ENCODE results near the gene ZNF793.

The ZNF793 gene

GRCh38 chr19:37470216-37470615, 36.5 kb upstream of the ZNF793 start:
- Histone ChIP-seq H3K36me3 (ENCODE audit: control insufficient read depth in 4 of 4, insufficient read depth in 4 of 4, low read length in 3 of 4) (peaks cover 2 to 31% (median 11%) of the 10 kb centered on the region in 4 experiments), H3K27ac (ENCODE audit: insufficient read depth in 1 of 2, low read depth in 1 of 2, low read length in 2 of 2, poor library complexity in 1 of 2, severe bottlenecking in 2 of 2) (no peak overlapping the region), H3K4me1 (ENCODE audit: control extremely low read depth in 1 of 4, control insufficient read depth in 4 of 4, insufficient read depth in 4 of 4, low read length in 3 of 4) (peaks cover 5 to 31% (median 23%) of the 10 kb centered on the region in 4 experiments), H3K4me3 (ENCODE audit: control insufficient read depth in 1 of 7, extremely low read depth in 1 of 7, insufficient read depth in 4 of 7, low read depth in 2 of 7, low read length in 6 of 7) (peak overlapping the region in 5 of 7 experiments; percentile 82 to 95 (median 89)), H3K27me3 (replicated peaks in 2 of 5; ENCODE audit: control insufficient read depth in 4 of 5, insufficient read depth in 5 of 5, low read length in 4 of 5) (no peaks in the 10 kb centered on the region), H3K9me3 (ENCODE audit: control extremely low read depth in 1 of 5, control insufficient read depth in 4 of 5, insufficient read depth in 2 of 5, low read depth in 1 of 5, low read length in 4 of 5) (peaks cover 1 to 32% (median 21%) of the 10 kb centered on the region in 5 experiments)
- DNase-seq, result no peak
- ChIA-PET CTCF (interaction anchor here (0.6 kb wide), 1 partner anchor 23 kb away, joined by 3 read pairs; no protein-coding TSS in a partner anchor), POLR2A (no interaction called here)
- 89% methylated on average over 3 of the region's 4 CpGs for WGBS (ENCODE audit: insufficient coverage)

GRCh38 chr19:37472165-37472564, 34.6 kb upstream of the ZNF793 start:
- H3K4me1 ChIP-seq (ENCODE audit: control extremely low read depth in 1 of 4, control insufficient read depth in 4 of 4, insufficient read depth in 4 of 4, low read length in 3 of 4), result peaks cover 5 to 23% (median 17%) of the 10 kb centered on the region in 4 experiments
- no peaks in the 10 kb centered on the region for H3K27me3 ChIP-seq (replicated peaks in 2 of 5; ENCODE audit: control insufficient read depth in 4 of 5, insufficient read depth in 5 of 5, low read length in 4 of 5)
- CTCF ChIA-PET, result no interaction called here
- H3K27ac ChIP-seq (ENCODE audit: insufficient read depth in 1 of 2, low read depth in 1 of 2, low read length in 2 of 2, poor library complexity in 1 of 2, severe bottlenecking in 2 of 2), result no peak overlapping the region
- WGBS (ENCODE audit: insufficient coverage), result 98% methylated on average over 4 of the region's 9 CpGs
- no peak overlapping the region for H3K4me3 ChIP-seq (ENCODE audit: control insufficient read depth in 1 of 7, extremely low read depth in 1 of 7, insufficient read depth in 4 of 7, low read depth in 2 of 7, low read length in 6 of 7)
- POLR2A ChIA-PET, result interaction anchor here (0.7 kb wide), 1 partner anchor 183 kb away, joined by 5 read pairs; the partner anchor contains the start of gene ZFP30
- H3K36me3 ChIP-seq (ENCODE audit: control insufficient read depth in 4 of 4, insufficient read depth in 4 of 4, low read length in 3 of 4), result peaks cover 14 to 50% (median 26%) of the 10 kb centered on the region in 4 experiments
- H3K9me3 ChIP-seq (ENCODE audit: control extremely low read depth in 1 of 5, control insufficient read depth in 4 of 5, insufficient read depth in 2 of 5, low read depth in 1 of 5, low read length in 4 of 5), result peaks cover 1 to 50% (median 33%) of the 10 kb centered on the region in 5 experiments
- no peak for DNase-seq

- POLR2A ChIA-PET, result no interaction called here
- no peaks in the 10 kb centered on the region for H3K4me1 ChIP-seq (ENCODE audit: control extremely low read depth in 1 of 4, control insufficient read depth in 4 of 4, insufficient read depth in 4 of 4, low read length in 3 of 4)
- no peak overlapping the region for H3K27ac ChIP-seq (ENCODE audit: insufficient read depth in 1 of 2, low read depth in 1 of 2, low read length in 2 of 2, poor library complexity in 1 of 2, severe bottlenecking in 2 of 2)
- H3K27me3 ChIP-seq (replicated peaks in 2 of 5; ENCODE audit: control insufficient read depth in 4 of 5, insufficient read depth in 5 of 5, low read length in 4 of 5), result no peaks in the 10 kb centered on the region
- no peak overlapping the region for H3K4me3 ChIP-seq (ENCODE audit: control insufficient read depth in 1 of 7, extremely low read depth in 1 of 7, insufficient read depth in 4 of 7, low read depth in 2 of 7, low read length in 6 of 7)
- 100% methylated on average over 4 of the region's 8 CpGs for WGBS (ENCODE audit: insufficient coverage)
- peaks cover 32 to 85% (median 52%) of the 10 kb centered on the region in 5 experiments for H3K9me3 ChIP-seq (ENCODE audit: control extremely low read depth in 1 of 5, control insufficient read depth in 4 of 5, insufficient read depth in 2 of 5, low read depth in 1 of 5, low read length in 4 of 5)
- CTCF ChIA-PET, result no interaction called here
- H3K36me3 ChIP-seq (ENCODE audit: control insufficient read depth in 4 of 4, insufficient read depth in 4 of 4, low read length in 3 of 4), result peaks cover 17 to 55% (median 31%) of the 10 kb centered on the region in 4 experiments
- no peak for DNase-seq
These were observed 22.2 kb upstream of the ZNF793 start for GRCh38 chr19:37484406-37485168.

GRCh38 chr19:37492213-37492612, 14.5 kb upstream of the ZNF793 start:
- WGBS (ENCODE audit: insufficient coverage), result no CpG with 5 or more reads among the region's 3 CpGs
- H3K9me3 ChIP-seq (ENCODE audit: control extremely low read depth in 1 of 5, control insufficient read depth in 4 of 5, insufficient read depth in 2 of 5, low read depth in 1 of 5, low read length in 4 of 5), result peaks cover 16 to 48% (median 18%) of the 10 kb centered on the region in 5 experiments
- POLR2A ChIA-PET, result no interaction called here

GRCh38 chr19:37505958-37506386, 767 bp upstream of the ZNF793 start:
- Histone ChIP-seq H3K36me3 (ENCODE audit: control insufficient read depth in 4 of 4, insufficient read depth in 4 of 4, low read length in 3 of 4) (peaks cover 4 to 23% (median 6%) of the 10 kb centered on the region in 4 experiments), H3K4me3 (ENCODE audit: control insufficient read depth in 1 of 7, extremely low read depth in 1 of 7, insufficient read depth in 4 of 7, low read depth in 2 of 7, low read length in 6 of 7) (peak overlapping the region; percentile 69 to 97 (median 83)), H3K9me3 (ENCODE audit: control extremely low read depth in 1 of 5, control insufficient read depth in 4 of 5, insufficient read depth in 2 of 5, low read depth in 1 of 5, low read length in 4 of 5) (peaks cover 3 to 27% (median 23%) of the 10 kb centered on the region in 5 experiments), H3K4me1 (ENCODE audit: control extremely low read depth in 1 of 4, control insufficient read depth in 4 of 4, insufficient read depth in 4 of 4, low read length in 3 of 4) (peaks cover 5 to 18% (median 8%) of the 10 kb centered on the region in 4 experiments), H3K27ac (ENCODE audit: insufficient read depth in 1 of 2, low read depth in 1 of 2, low read length in 2 of 2, poor library complexity in 1 of 2, severe bottlenecking in 2 of 2) (peak overlapping the region; percentile 94), H3K27me3 (replicated peaks in 2 of 5; ENCODE audit: control insufficient read depth in 4 of 5, insufficient read depth in 5 of 5, low read length in 4 of 5) (no peaks in the 10 kb centered on the region)
- POLR2A ChIA-PET, result interaction anchor here (0.5 to 1.6 kb wide), 6 partner anchors 39 to 188 kb away, joined by 3 to 6 read pairs (median 4); partner anchors contain the start of genes ZNF527, ZNF540, ZNF569 and ZNF571
- no peak for DNase-seq
- WGBS (ENCODE audit: insufficient coverage), result 0% methylated on average over 9 of the region's 12 CpGs
- CTCF ChIA-PET, result interaction anchor here (1.1 to 1.7 kb wide), 2 partner anchors 14 to 46 kb away, joined by 4 read pairs; no protein-coding TSS in a partner anchor

More at GRCh38 chr19:37492213-37492612, 14.5 kb upstream of the ZNF793 start:
- no peak overlapping the region for H3K27ac ChIP-seq (ENCODE audit: insufficient read depth in 1 of 2, low read depth in 1 of 2, low read length in 2 of 2, poor library complexity in 1 of 2, severe bottlenecking in 2 of 2)
- no peaks in the 10 kb centered on the region for H3K4me1 ChIP-seq (ENCODE audit: control extremely low read depth in 1 of 4, control insufficient read depth in 4 of 4, insufficient read depth in 4 of 4, low read length in 3 of 4)
- CTCF ChIA-PET, result no interaction called here
- no peak overlapping the region for H3K4me3 ChIP-seq (ENCODE audit: control insufficient read depth in 1 of 7, extremely low read depth in 1 of 7, insufficient read depth in 4 of 7, low read depth in 2 of 7, low read length in 6 of 7)
- H3K36me3 ChIP-seq (ENCODE audit: control insufficient read depth in 4 of 4, insufficient read depth in 4 of 4, low read length in 3 of 4), result no peaks in the 10 kb centered on the region
- no peak for DNase-seq
- H3K27me3 ChIP-seq (replicated peaks in 2 of 5; ENCODE audit: control insufficient read depth in 4 of 5, insufficient read depth in 5 of 5, low read length in 4 of 5), result no peaks in the 10 kb centered on the region

- WGBS (ENCODE audit: insufficient coverage), result 3% methylated on average over 9 of the region's 9 CpGs
- Histone ChIP-seq H3K4me1 (ENCODE audit: control extremely low read depth in 1 of 4, control insufficient read depth in 4 of 4, insufficient read depth in 4 of 4, low read length in 3 of 4) (peaks cover 5 to 18% (median 8%) of the 10 kb centered on the region in 4 experiments), H3K27me3 (replicated peaks in 2 of 5; ENCODE audit: control insufficient read depth in 4 of 5, insufficient read depth in 5 of 5, low read length in 4 of 5) (no peaks in the 10 kb centered on the region), H3K9me3 (ENCODE audit: control extremely low read depth in 1 of 5, control insufficient read depth in 4 of 5, insufficient read depth in 2 of 5, low read depth in 1 of 5, low read length in 4 of 5) (peaks cover 3 to 29% (median 26%) of the 10 kb centered on the region in 5 experiments), H3K36me3 (ENCODE audit: control insufficient read depth in 4 of 4, insufficient read depth in 4 of 4, low read length in 3 of 4) (peaks cover 7 to 35% (median 13%) of the 10 kb centered on the region in 4 experiments), H3K27ac (ENCODE audit: insufficient read depth in 1 of 2, low read depth in 1 of 2, low read length in 2 of 2, poor library complexity in 1 of 2, severe bottlenecking in 2 of 2) (peak overlapping the region; percentile 94), H3K4me3 (ENCODE audit: control insufficient read depth in 1 of 7, extremely low read depth in 1 of 7, insufficient read depth in 4 of 7, low read depth in 2 of 7, low read length in 6 of 7) (peak overlapping the region; percentile 69 to 97 (median 83))
- POLR2A ChIA-PET, result interaction anchor here (0.6 to 1.6 kb wide), 5 partner anchors 18 to 137 kb away, joined by 3 to 6 read pairs (median 3); partner anchors contain the start of genes ZNF527, ZNF540, ZNF569 and ZNF570
- DNase-seq, result no peak
- CTCF ChIA-PET, result interaction anchor here (1.7 kb wide), 1 partner anchor 45 kb away, joined by 4 read pairs; no protein-coding TSS in a partner anchor
These were observed 377 bp downstream of the ZNF793 start for GRCh38 chr19:37507167-37507464.

- WGBS (ENCODE audit: insufficient coverage), result 96% methylated on average over 3 of the region's 3 CpGs
- CTCF ChIA-PET, result no interaction called here
- POLR2A ChIA-PET, result no interaction called here
These were observed 4.4 kb downstream of the ZNF793 start for GRCh38 chr19:37511186-37511585.

More at GRCh38 chr19:37511186-37511585, 4.4 kb downstream of the ZNF793 start:
- H3K4me3 ChIP-seq (ENCODE audit: control insufficient read depth in 1 of 7, extremely low read depth in 1 of 7, insufficient read depth in 4 of 7, low read depth in 2 of 7, low read length in 6 of 7), result peak overlapping the region in 1 of 7 experiments; percentile 33
- H3K4me1 ChIP-seq (ENCODE audit: control extremely low read depth in 1 of 4, control insufficient read depth in 4 of 4, insufficient read depth in 4 of 4, low read length in 3 of 4), result peaks cover 0 to 9% (median 2%) of the 10 kb centered on the region in 4 experiments
- H3K36me3 ChIP-seq (ENCODE audit: control insufficient read depth in 4 of 4, insufficient read depth in 4 of 4, low read length in 3 of 4), result peaks cover 8 to 64% (median 16%) of the 10 kb centered on the region in 4 experiments
- H3K27me3 ChIP-seq (replicated peaks in 2 of 5; ENCODE audit: control insufficient read depth in 4 of 5, insufficient read depth in 5 of 5, low read length in 4 of 5), result no peaks in the 10 kb centered on the region
- H3K9me3 ChIP-seq (ENCODE audit: control extremely low read depth in 1 of 5, control insufficient read depth in 4 of 5, insufficient read depth in 2 of 5, low read depth in 1 of 5, low read length in 4 of 5), result peaks cover 11 to 40% (median 20%) of the 10 kb centered on the region in 5 experiments
- H3K27ac ChIP-seq (ENCODE audit: insufficient read depth in 1 of 2, low read depth in 1 of 2, low read length in 2 of 2, poor library complexity in 1 of 2, severe bottlenecking in 2 of 2), result no peak overlapping the region
- DNase-seq, result no peak

Measured in common myeloid progenitor, CD34-positive (primary cell).